GM19372 (cell line): ENCODE data around the gene CCDC117.
"Not testable (repeated sequence)": the region's sequence is repeated elsewhere in the genome, so short reads cannot be mapped to it uniquely, and the experiment has no call there.

Experiments used
- ATAC-seq: cut with Tn5 transposase; IDR thresholded peaks from one replicate; pipeline ENCODE4 v1.9.1; 2021; ENCODE audit warnings: mild to moderate bottlenecking, low read depth, moderate library complexity; ENCODE audit not compliant: unreplicated experiment

CCDC117 gene, protein sequence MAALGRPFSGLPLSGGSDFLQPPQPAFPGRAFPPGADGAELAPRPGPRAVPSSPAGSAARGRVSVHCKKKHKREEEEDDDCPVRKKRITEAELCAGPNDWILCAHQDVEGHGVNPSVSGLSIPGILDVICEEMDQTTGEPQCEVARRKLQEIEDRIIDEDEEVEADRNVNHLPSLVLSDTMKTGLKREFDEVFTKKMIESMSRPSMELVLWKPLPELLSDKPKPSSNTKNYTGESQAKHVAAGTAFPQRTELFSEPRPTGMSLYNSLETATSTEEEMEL

DNA sequence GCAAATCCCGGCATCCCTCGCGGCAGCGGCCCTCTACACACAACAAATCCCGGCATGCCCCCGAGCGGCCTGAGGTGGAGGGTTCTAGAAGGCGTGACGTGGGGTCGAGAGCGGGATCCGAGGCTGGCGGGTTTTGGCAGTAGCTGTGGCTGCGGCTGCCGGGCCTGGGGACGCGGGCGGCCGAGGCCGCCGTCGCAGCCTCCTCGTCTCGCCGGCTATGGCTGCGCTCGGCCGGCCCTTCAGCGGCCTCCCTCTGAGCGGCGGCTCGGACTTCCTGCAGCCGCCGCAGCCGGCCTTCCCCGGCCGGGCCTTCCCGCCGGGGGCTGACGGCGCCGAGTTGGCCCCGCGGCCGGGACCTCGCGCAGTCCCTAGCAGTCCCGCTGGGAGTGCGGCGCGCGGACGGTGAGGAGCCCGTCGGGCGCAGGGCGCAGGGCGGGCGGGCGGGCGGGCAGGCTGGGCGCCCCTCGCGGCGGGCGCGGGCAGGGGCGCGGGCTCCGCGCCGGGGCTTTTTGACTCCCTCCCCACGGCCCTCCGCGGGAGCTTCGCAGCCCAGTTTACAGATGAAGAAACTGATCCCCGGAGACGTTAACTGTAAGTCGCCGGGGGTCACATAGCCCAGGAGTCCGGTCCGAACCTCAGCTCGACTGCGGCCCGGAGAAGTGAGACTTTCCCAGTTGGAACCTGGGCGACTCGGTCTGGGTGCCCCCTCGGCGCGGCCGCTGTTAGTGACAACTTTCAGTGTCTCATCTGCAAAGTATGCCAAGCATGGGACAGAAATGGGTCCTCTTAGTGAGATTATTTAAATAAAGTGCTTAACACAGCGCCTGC, at the start of gene CCDC117:
TSS of gene CCDC117 (plus strand) at position 63 of the 828 bp plus-strand sequence. CDS start at position 218, 155 bp downstream.
- ATAC-seq, result peak; percentile 81

DNA sequence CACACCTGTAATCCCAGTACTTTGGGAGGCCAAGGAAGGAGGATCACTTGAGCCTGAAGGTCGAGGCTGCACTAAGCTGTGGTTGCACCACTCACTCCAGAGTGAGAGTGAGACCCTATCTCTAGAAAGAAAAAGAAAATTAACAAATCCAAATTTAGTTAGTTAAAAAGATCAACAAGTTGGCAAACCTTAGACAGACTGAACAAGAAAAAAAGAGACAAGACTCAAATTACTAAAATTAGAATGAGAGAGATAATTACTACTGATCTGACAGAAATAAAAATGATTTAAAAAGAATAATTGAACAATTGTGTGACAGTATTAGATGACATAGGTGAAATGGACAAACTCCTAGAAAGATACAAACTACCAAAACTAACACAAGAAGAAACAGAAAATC, 44.5 kb upstream of the CCDC117 start:
- no peak for ATAC-seq

DNA sequence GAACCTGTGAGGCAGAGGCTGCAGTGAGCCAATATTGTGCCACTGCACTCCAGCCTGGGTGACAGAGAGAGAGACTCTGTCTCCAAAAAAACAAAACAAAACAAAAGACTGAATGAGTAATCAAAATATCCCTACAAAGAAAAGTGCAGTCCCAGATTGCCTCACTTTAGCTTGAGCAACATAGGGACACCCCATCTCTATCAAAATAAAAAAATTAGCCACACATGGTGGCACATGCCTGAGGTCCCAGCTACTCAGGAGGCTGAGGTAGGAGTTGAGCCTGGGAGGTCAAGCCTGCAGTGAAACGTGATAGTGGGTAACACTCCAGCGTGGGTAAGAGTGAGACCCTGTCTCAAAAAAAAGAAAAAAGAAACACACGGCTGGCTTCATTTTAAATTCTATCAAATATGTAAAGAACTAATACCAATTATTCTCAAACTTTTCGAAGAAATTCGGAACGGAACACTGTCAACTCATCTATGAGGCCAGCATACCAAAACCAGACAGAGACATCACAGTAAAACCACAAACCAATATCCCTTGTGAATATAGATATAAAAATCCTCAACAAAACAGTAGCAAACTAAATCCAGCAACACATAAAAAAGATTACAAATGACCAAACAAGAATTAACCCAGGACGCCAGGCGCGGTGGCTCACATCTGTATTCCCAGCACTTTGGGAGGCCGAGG, 43.7 kb upstream of the CCDC117 start:
- ATAC-seq, result no peak

DNA sequence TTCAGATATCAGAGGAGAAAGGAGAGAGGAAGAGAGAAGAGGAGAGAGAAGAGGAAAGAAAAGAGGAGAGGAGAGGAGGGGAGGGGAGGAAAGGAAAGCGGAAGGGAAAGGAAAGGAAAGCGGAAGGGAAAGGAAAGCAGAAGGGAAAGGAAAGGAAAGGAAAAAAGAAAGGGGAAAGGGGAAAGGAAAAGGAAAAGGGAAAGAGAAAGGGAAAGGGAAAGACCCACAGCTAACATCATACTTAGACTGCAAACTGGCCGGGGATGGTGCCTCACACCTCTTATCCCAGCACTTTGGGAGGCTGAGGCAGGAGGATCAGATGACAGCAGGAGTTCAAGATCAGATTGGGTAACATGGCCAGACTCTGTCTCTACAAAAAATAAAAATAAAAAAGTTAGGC, 42.3 kb upstream of the CCDC117 start:
- no peak for ATAC-seq

GRCh38 chr22:28734393-28734792, 38.1 kb upstream of the CCDC117 start:
- no peak for ATAC-seq

DNA sequence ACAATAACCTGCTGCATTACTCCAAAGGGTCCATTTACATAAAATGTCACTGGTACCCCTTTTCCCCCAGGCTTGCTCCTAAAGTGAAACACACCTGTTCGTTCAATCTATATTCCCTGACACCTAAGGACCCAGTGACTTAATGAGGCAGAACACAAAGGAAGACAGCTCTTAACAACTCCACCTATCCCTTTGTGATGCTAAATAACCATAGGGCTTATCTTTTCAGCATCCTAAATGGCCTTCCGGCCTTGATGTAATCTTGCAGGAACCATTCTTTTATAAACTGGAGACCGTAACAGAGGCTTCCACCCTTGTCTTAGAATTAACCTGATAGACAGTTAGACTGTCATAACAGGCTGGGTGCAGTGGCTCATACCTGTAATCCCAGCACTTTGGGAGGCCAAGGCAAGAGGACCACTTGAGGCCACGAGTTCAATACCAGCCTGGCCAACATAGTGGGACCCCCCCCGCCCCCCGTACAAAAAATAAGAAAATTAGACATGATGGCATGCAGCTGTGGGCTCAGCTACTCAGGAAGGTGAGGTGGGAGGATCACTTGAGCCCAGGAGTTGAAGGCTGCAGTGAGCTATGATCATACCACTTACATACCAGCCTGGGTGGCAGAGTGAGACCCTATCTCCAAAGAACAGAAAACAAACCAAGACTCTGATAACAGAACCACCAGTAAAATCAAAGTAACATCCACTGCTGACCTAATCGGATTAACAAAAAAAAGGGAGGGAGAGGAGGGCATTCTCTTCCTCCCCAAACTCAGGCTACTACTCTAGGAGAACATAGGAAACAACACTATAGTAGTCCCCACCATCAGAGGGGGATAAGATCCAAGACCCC, 36.0 kb upstream of the CCDC117 start:
- no peak for ATAC-seq

DNA sequence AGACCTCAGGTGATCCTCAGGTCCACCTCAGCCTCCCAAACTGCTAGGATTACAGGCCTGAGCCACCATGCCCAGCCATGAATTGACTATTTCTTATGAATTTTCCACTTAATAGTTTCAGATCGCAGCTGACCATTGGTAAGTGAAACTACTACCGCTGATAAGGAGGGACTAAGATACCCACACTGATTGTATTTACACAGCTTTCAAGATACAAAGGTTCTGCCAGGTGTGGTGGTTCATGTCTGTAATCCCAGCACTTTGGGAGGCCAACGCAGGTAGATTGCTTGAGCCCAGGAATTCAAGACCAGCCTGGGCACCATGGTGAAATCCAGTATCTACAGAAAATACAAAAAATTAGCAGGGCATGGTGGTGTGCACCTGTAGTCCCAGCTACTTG, 34.8 kb upstream of the CCDC117 start:
- ATAC-seq, result no peak

- not testable (repeated sequence) for ATAC-seq
Measured at GRCh38 chr22:28738876-28739275, 33.6 kb upstream of the CCDC117 start.

DNA sequence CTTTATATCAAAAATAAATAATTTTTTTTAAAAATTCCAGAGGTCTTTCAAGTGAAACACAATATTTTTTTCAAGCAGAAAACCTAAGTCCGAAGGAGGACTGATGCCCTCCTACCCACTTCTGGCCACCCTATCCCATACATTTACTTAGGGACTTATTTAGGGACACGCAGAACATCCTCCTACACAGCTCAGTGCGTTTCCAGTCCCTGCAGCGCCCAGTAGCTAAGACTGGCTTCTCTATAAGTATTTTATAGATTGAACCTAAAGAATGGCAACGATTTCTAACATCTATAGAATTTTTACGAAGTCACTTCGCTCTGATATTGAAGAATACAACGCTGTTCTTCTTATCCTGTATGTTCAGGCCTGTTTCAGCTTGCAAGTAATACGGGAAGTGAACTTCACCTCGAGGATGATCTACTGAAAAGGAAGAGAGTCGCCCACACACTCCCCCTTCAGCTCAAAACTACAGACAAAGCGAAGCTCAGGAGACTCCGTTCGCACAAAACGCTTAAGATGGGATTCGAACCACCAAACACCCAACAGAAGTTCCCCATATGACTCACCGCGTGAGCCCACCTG, 31.2 kb upstream of the CCDC117 start:
- ATAC-seq, result no peak

- ATAC-seq, result peak; percentile 89
Measured at GRCh38 chr22:28741785-28742561, 30.5 kb upstream of the CCDC117 start, which contains the start of the genes CHEK2 and HSCB. TSS of gene CHEK2 (minus strand) at chr22:28741820. CDS start at chr22:28734721, 7,099 bp downstream. TSS of gene HSCB (plus strand) at chr22:28742039. CDS start at chr22:28742096, 57 bp downstream.

GRCh38 chr22:28742562-28742962, 29.9 kb upstream of the CCDC117 start:
- ATAC-seq, result no peak

GRCh38 chr22:28743852-28744251, 28.6 kb upstream of the CCDC117 start:
- no peak for ATAC-seq

DNA sequence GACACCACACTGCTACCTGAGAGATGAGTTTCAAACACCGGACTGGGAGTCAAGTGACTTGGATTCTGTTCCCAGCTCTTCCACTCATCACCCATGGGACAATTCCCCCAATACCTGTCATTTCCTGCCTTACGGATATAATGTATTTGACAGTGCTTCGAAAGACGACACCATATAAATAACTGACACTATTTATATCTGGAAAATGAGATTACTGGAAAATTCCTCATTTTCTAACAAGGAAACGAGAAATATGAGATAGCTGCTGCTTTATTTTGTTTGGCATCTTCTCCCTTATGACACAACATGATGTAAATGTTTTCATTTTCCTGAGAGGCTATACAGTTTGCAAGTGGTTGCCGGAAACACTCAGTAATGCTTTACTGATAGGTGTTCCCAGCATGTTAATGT, 22.0 kb upstream of the CCDC117 start:
- ATAC-seq, result no peak

DNA sequence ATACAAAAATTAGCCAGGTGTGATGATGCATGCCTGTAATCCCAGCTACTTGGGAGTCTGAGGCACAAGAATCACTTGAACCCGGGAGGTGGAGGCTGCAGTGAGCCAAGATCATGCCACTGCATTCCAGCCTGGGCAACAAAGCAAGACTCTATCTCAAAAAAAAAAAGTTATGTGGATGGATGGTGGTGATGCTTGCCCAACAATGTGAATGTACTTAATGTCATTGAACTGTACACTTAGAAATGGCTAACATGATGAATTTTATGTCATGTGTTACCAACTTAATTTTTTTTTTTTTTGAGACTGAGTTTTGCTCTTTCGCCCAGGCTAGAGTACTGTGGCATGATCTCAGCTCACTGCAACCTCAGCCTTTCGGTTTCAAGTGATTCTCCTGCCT, 18.0 kb upstream of the CCDC117 start:
- ATAC-seq, result not testable (repeated sequence)

DNA sequence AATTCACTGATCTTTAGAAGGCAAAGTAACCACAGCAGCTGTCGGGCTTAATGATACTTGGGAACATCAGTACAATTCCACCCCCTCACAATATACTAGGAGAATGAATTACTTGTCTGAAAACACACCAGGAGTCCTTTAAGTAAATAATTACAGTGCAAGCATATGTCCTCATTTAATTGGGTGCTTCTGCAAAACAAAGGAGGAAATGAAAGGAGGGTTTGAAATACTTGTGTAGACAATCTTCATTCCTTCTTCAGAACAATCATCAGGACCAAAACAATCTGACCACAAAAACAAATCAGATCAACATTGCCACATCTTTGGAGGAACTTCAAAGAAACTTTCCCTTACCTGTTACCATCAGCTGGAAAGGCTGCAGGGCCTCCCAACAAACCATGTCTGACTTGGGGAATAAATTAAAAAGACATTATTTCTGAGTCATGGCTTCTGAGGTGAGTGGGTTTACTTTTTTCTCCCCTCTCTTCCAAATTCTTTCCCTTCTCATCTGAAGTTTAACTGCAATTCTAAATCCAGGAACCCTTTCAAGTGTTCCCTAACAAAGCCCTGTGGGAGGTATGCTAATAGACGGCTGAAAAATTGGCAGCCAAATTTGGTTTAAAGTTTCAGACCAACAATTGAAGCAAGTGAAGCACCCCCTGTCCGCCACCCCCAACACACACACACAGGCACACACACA, 12.5 kb upstream of the CCDC117 start:
- no peak for ATAC-seq

DNA sequence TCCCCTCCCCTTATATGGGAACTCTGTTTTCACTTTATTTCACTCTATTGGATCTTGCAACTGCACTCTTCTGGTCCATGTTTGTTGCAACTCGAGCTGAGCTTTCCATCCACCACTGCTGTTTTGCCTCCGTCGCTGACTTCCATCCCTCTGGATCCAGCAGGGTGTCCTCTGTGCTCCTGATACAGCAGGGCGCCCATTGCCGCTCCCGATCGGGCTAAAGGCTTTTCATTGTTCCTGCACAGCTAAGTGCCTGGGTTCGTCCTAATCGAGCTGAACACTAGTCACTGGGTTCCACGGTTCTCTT, 11.1 kb upstream of the CCDC117 start:
- ATAC-seq, result no peak

DNA sequence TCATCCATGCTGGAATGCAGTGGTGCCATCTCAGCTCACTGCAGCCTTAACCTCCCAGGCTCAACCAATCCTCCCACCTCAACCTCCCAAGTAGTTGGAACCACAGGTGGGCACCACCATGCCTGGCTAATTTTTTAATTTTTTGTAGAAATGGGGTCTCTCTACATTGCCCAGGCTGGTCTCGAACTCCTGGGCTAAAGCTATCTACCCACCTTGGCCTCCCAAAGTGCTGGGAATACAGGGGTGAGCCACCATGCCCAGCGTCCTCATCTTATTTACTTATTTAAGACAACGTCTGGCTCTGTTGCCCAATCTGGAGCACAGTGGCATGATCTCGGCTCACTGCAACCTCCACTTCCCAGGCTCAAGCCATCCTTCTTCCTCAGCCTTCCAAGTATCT, 10.5 kb upstream of the CCDC117 start:
- not testable (repeated sequence) for ATAC-seq

DNA sequence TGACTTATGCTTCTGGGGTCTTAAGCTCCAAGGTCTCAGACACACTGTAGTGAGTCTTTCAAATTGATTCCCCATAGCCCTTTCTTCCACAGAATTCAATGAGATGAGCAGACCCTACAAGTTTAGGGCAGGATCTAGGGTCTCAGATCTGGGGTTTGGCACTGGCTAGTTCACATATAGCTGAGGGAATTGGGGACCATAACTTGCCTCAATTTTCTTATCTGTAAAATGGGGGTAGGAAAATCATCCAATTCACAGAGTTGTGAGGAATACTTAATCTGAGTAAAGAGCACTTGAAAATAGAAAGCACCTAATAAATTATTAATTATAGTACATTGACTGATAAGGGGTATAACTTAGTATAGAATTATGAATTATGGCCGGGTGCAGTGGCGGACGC, 5.9 kb upstream of the CCDC117 start:
- ATAC-seq, result no peak
